Panc1 (cell line): ENCODE data around the gene ZNF608. TPM values are rescaled to one million over a fixed set of nuclear protein-coding genes. Genes with fewer than 3 reads are reported as not detected.
A peak's percentile ranks its signal among the peaks of the same experiment; 100 is the strongest.

Experiments used
- ATAC-seq: fragments of 200-7000 bp; cut with Tn5 transposase; 2 replicates; pipeline ENCODE4 v1.9.1; 2020; ENCODE audit warnings: mild to moderate bottlenecking, moderate library complexity
- BruUV-seq: library from RNA; stranded (reverse); fragments of 400-500 nt; replicated peaks from 2 replicates; lab custom pipeline; 2021; lab: Mats Ljungman, UMichigan
- CTCF ChIA-PET: fragments of 300-600 bp; sonication (Branson Sonifier 250); formaldehyde crosslinking; loops from one replicate; lab custom pipeline; 2022; ENCODE audit warnings: antibody characterized with exemption; lab: Charles Lee
- POLR2A ChIA-PET: fragments of 300-600 bp; sonication (Branson Sonifier 250); formaldehyde crosslinking; loops from one replicate; lab custom pipeline; 2022; ENCODE audit warnings: antibody characterized with exemption; lab: Charles Lee
- DNase-seq: peaks from one replicate; pipeline ENCODE4 v3.0.0-alpha.2; 2010; ENCODE audit warnings: low read depth, low spot score
- H3K27ac ChIP-seq: 2 replicates; pipeline ENCODE4 v1.5.1; 2011; ENCODE audit warnings: mild to moderate bottlenecking, low read length, inconsistent platforms
- H3K27me3 ChIP-seq: fragments of 200-500 bp; sonication (Bioruptor generic); 2 replicates; pipeline ENCODE4 v1.6.0; 2014; ENCODE audit warnings: low read length, inconsistent platforms; ENCODE audit not compliant: control insufficient read depth, insufficient read depth
- H3K36me3 ChIP-seq: fragments of 200-500 bp; sonication (Bioruptor generic); 2 replicates; pipeline ENCODE4 v1.5.1; 2014; ENCODE audit warnings: inconsistent platforms, mild to moderate bottlenecking, low read length, moderate library complexity; ENCODE audit not compliant: control insufficient read depth, insufficient read depth
- H3K4me1 ChIP-seq: 2 replicates; pipeline ENCODE4 v1.5.1; 2011; ENCODE audit warnings: inconsistent platforms, mild to moderate bottlenecking, low read length, moderate library complexity; ENCODE audit not compliant: control insufficient read depth, insufficient read depth
- H3K4me3 ChIP-seq, 2 experiments: 2 replicates each; pipeline ENCODE4 v1.5.1; 2011 to 2012; ENCODE audit warnings: low read depth in 2 of 2, low read length in 2 of 2, mild to moderate bottlenecking in 2 of 2, inconsistent platforms in 1 of 2, moderate library complexity in 1 of 2
- H3K9me3 ChIP-seq: fragments of 200-500 bp; sonication (Bioruptor generic); 2 replicates; pipeline ENCODE4 v1.5.1; 2014; ENCODE audit warnings: low read depth, mild to moderate bottlenecking, inconsistent platforms, low read length, moderate library complexity; ENCODE audit not compliant: control insufficient read depth, insufficient read depth
- CTCF ChIP-seq: fragments of 450-650 bp; IDR thresholded peaks from 2 replicates; pipeline ENCODE4 v1.5.1; 2017; ENCODE audit warnings: mild to moderate bottlenecking
- POLR2AphosphoS5 ChIP-seq: IDR thresholded peaks from 2 replicates; pipeline ENCODE4 v1.6.1; 2012; ENCODE audit warnings: mild to moderate bottlenecking, low read depth, low read length, moderate library complexity
- REST ChIP-seq, 2 experiments: IDR thresholded peaks; 2 replicates each; pipeline ENCODE4 v1.6.1; 2011 to 2012; ENCODE audit warnings: low read depth in 2 of 2, control low read depth in 1 of 2, low read length in 1 of 2, mild to moderate bottlenecking in 1 of 2, moderate library complexity in 1 of 2; ENCODE audit not compliant: insufficient read depth in 1 of 2
- SIN3A ChIP-seq: IDR thresholded peaks from 2 replicates; pipeline ENCODE4 v1.6.1; 2012; ENCODE audit warnings: low read depth, mild to moderate bottlenecking, low read length, moderate library complexity, borderline replicate concordance; ENCODE audit not compliant: insufficient read depth
- TCF7L2 ChIP-seq: IDR thresholded peaks from 2 replicates; pipeline ENCODE4 v1.6.1; 2011; ENCODE audit warnings: mild to moderate bottlenecking, low read depth, low read length, inconsistent platforms
- in situ Hi-C: cut with HindIII; loops from 2 replicates; pipeline ENCODE4 v1.10.0; 2016; ENCODE audit warnings: low sequenced_read_pairs, low pct_unique_long_range_greater_than_20kb
- intact Hi-C: fragments of 100-400 bp; cut with micrococcal nuclease; formaldehyde crosslinking; loops from one replicate; pipeline ENCODE4 v1.10.0; 2022; ENCODE audit not compliant: unreplicated experiment
- total RNA-seq: library from RNA; stranded (reverse); gene quantifications from one replicate; pipeline ENCODE4 v1.2.1, GENCODE V29; 2021; ENCODE audit not compliant: unreplicated experiment

The ZNF608 gene
- total RNA-seq, 1 experiment from 2014 or later = 37.5 TPM

DNA sequence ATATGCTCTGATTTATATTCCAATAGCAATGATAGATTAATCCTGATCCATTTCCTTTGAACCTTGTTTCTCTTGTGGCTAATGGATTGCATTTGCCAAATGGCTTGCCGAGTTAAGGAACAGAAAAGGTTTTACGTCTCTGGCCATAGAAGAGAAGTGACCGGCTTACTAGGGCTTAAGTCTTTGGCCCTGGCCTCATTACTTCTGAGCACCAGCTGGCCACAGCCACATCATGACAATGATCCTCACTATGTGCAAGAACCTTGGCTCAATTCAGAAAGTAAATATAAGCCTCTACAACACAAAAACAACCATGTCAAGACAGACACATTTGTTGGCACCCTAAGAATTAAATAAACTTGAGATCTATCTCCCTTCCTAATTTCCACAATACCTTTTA, 46.1 kb downstream of the ZNF608 start:
- intact Hi-C loops = no loop called here
- ChIA-PET POLR2A (no interaction called here), CTCF (no interaction called here)
- no peak for ATAC-seq
- Histone ChIP-seq H3K4me1 (peaks cover 88% of the 10 kb centered on the region), H3K27ac (peak overlapping the region; percentile 86), H3K9me3 (no peaks in the 10 kb centered on the region), H3K27me3 (no peaks in the 10 kb centered on the region), H3K36me3 (no peaks in the 10 kb centered on the region), H3K4me3 (no peak overlapping the region)
- in situ Hi-C loops = no loop called here
- no peak for DNase-seq
- no TSS peak for BruUV-seq
- TF ChIP-seq REST (IDR thresholded peaks at IDR 0.05; ENCODE audit: insufficient read depth in 1 of 2, low read depth in 2 of 2, low read length in 1 of 2) (no peak), POLR2AphosphoS5 (no peak), SIN3A (no peak), TCF7L2 (no peak), CTCF (no peak)

- ChIA-PET CTCF (no interaction called here), POLR2A (interaction anchor here (0.9 kb wide), 1 partner anchor 49 kb away, joined by 4 read pairs; no protein-coding TSS in a partner anchor)
- DNase-seq = no peak
- in situ Hi-C loops = no loop called here
- intact Hi-C loops = no loop called here
- Histone ChIP-seq H3K4me1 (peaks cover 73% of the 10 kb centered on the region), H3K36me3 (no peaks in the 10 kb centered on the region), H3K27ac (peak overlapping the region; percentile 86), H3K9me3 (no peaks in the 10 kb centered on the region), H3K4me3 (no peak overlapping the region), H3K27me3 (no peaks in the 10 kb centered on the region)
- BruUV-seq = no TSS peak
- TF ChIP-seq TCF7L2 (no peak), CTCF (no peak), SIN3A (no peak), REST (IDR thresholded peaks at IDR 0.05; ENCODE audit: insufficient read depth in 1 of 2, low read depth in 2 of 2, low read length in 1 of 2) (no peak), POLR2AphosphoS5 (no peak)
- ATAC-seq = peak; percentile 66; the same call in 1 of the 2 replicates
These were observed 47.7 kb downstream of the ZNF608 start for GRCh38 chr5:124698770-124699169.
